ENCODE data around the gene CENPX.

The CENPX gene

GRCh38 chr17:82023447-82024241 is 966 bp upstream of the CENPX start:
- DNase-seq (ENCODE audit: low read depth) = no peak

- DNase-seq (ENCODE audit: low read depth) = peak; percentile 99
Observed at GRCh38 chr17:82022981-82023446, 336 bp upstream of the CENPX start, which contains the start of gene LRRC45. Gene LRRC45, plus strand, starts transcription at chr17:82023305. Its CDS starts 339 bp downstream, at chr17:82023644.

- DNase-seq (ENCODE audit: low read depth) = no peak
Observed at GRCh38 chr17:82021900-82022309, 773 bp downstream of the CENPX start.

- DNase-seq (ENCODE audit: low read depth) = peak; percentile 63
Observed at GRCh38 chr17:82021107-82021899, 1.4 kb downstream of the CENPX start.

- no peak for DNase-seq (ENCODE audit: low read depth)
Observed at GRCh38 chr17:82020572-82021106, 2.0 kb downstream of the CENPX start.

- no peak for DNase-seq (ENCODE audit: low read depth)
Observed at GRCh38 chr17:82019690-82020571, 2.7 kb downstream of the CENPX start.

- DNase-seq (ENCODE audit: low read depth) = no peak
Observed at GRCh38 chr17:82018989-82019689, 3.5 kb downstream of the CENPX start.

- DNase-seq (ENCODE audit: low read depth) = no peak
Observed at GRCh38 chr17:82018152-82018988, 4.3 kb downstream of the CENPX start.

GRCh38 chr17:82017612-82018151 is 5.0 kb downstream of the CENPX start:
- no peak for DNase-seq (ENCODE audit: low read depth)

GRCh38 chr17:82016875-82017459 is 5.7 kb downstream of the CENPX start:
- DNase-seq (ENCODE audit: low read depth) = no peak

GRCh38 chr17:82016061-82016874 is 6.4 kb downstream of the CENPX start:
- DNase-seq (ENCODE audit: low read depth) = no peak

GRCh38 chr17:82015311-82015971 is 7.2 kb downstream of the CENPX start:
- DNase-seq (ENCODE audit: low read depth) = no peak

- DNase-seq (ENCODE audit: low read depth) = no peak
Observed at GRCh38 chr17:82014971-82015310, 7.7 kb downstream of the CENPX start.

- DNase-seq (ENCODE audit: low read depth) = no peak
Observed at GRCh38 chr17:82014432-82014831, 8.2 kb downstream of the CENPX start.

- no peak for DNase-seq (ENCODE audit: low read depth)
Observed at GRCh38 chr17:82013772-82014321, 8.8 kb downstream of the CENPX start.

GRCh38 chr17:82013341-82013740 is 9.3 kb downstream of the CENPX start:
- no peak for DNase-seq (ENCODE audit: low read depth)

- no peak for DNase-seq (ENCODE audit: low read depth)
Observed at GRCh38 chr17:82012640-82013295, 9.9 kb downstream of the CENPX start.

All from fibroblast of the conjunctiva (primary cell).